ENCODE data around the gene COMTD1. TPM values are rescaled to one million over a fixed set of nuclear protein-coding genes. Genes with fewer than 3 reads are reported as not detected.

Gene COMTD1
- total and polyA plus RNA-seq, 4 donors, result 4.6 to 64.1 (median 29.4) TPM

DNA sequence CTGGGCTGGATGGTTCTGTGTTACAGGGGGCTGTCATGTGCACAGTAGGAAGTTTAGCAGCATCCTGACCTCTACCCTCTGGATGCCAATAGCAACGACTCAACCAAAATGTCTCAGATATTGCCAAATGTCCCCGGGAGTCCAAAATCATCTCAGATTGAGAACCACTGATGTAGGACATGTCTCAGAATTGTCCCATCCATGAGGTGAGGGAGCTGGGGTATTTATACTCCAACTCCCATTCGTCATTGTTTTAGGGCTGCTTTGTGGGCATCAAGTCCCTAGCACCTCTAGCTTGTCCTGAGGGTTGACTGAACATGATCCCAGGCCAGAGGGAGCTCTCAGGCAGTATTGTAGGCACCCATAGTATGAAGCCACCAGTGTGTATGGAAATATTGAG lies 25.2 kb upstream of the COMTD1 start:
- Histone ChIP-seq H3K4me3 (no peak overlapping the region), H3K36me3 (ENCODE audit: control insufficient read depth in 4 of 4, insufficient read depth in 4 of 4, low read length in 4 of 4) (no peaks in the 10 kb centered on the region), H3K9me3 (ENCODE audit: control insufficient read depth in 4 of 4, insufficient read depth in 3 of 4, low read length in 3 of 4) (peaks cover 0 to 4% (median 0%) of the 10 kb centered on the region in 4 donors), H3K9ac (ENCODE audit: insufficient read depth in 1 of 2, low read length in 2 of 2) (no peak overlapping the region), H3K27me3 (ENCODE audit: control insufficient read depth in 3 of 3, insufficient read depth in 3 of 3, low read length in 2 of 3) (no peaks in the 10 kb centered on the region), H3K4me1 (ENCODE audit: control insufficient read depth in 5 of 5, insufficient read depth in 5 of 5, low read length in 5 of 5) (peaks cover 0 to 3% (median 0%) of the 10 kb centered on the region in 5 donors), H3K27ac (ENCODE audit: low read depth in 1 of 2, low read length in 1 of 2) (no peak overlapping the region)
- WGBS, 2 donors, result 64 to 65% methylated on average over 3 of the region's 3 CpGs
- no peak for ATAC-seq (ENCODE audit: insufficient read depth, low FRiP score)
- TF ChIP-seq, protein P1, sequence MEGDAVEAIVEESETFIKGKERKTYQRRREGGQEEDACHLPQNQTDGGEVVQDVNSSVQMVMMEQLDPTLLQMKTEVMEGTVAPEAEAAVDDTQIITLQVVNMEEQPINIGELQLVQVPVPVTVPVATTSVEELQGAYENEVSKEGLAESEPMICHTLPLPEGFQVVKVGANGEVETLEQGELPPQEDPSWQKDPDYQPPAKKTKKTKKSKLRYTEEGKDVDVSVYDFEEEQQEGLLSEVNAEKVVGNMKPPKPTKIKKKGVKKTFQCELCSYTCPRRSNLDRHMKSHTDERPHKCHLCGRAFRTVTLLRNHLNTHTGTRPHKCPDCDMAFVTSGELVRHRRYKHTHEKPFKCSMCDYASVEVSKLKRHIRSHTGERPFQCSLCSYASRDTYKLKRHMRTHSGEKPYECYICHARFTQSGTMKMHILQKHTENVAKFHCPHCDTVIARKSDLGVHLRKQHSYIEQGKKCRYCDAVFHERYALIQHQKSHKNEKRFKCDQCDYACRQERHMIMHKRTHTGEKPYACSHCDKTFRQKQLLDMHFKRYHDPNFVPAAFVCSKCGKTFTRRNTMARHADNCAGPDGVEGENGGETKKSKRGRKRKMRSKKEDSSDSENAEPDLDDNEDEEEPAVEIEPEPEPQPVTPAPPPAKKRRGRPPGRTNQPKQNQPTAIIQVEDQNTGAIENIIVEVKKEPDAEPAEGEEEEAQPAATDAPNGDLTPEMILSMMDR (IDR thresholded peaks at IDR 0.05; ENCODE audit: control extremely low read depth, extremely low read depth), result no peak
- DNase-seq, result no peak

- WGBS, 2 donors, result 100% methylated on average over 2 of the region's 2 CpGs
- H3K36me3 ChIP-seq (ENCODE audit: control insufficient read depth in 4 of 4, insufficient read depth in 4 of 4, low read length in 4 of 4), result no peaks in the 10 kb centered on the region
- TF ChIP-seq, protein P1 (IDR thresholded peaks at IDR 0.05; ENCODE audit: control extremely low read depth, extremely low read depth), result no peak
- no peak overlapping the region for H3K9ac ChIP-seq (ENCODE audit: insufficient read depth in 1 of 2, low read length in 2 of 2)
- no peak overlapping the region for H3K4me3 ChIP-seq
- H3K27ac ChIP-seq (ENCODE audit: low read depth in 1 of 2, low read length in 1 of 2), result no peak overlapping the region
- DNase-seq (no peak), ATAC-seq (ENCODE audit: insufficient read depth, low FRiP score) (no peak)
- H3K9me3 ChIP-seq (ENCODE audit: control insufficient read depth in 4 of 4, insufficient read depth in 3 of 4, low read length in 3 of 4), result peaks cover 0 to 17% (median 6%) of the 10 kb centered on the region in 4 donors
- H3K27me3 ChIP-seq (ENCODE audit: control insufficient read depth in 3 of 3, insufficient read depth in 3 of 3, low read length in 2 of 3), result no peaks in the 10 kb centered on the region
- no peaks in the 10 kb centered on the region for H3K4me1 ChIP-seq (ENCODE audit: control insufficient read depth in 5 of 5, insufficient read depth in 5 of 5, low read length in 5 of 5)
These were observed 19.0 kb upstream of the COMTD1 start for GRCh38 chr10:75254739-75255138.

- no peak overlapping the region for H3K9ac ChIP-seq (ENCODE audit: insufficient read depth in 1 of 2, low read length in 2 of 2)
- H3K27me3 ChIP-seq (ENCODE audit: control insufficient read depth in 3 of 3, insufficient read depth in 3 of 3, low read length in 2 of 3), result no peaks in the 10 kb centered on the region
- H3K9me3 ChIP-seq (ENCODE audit: control insufficient read depth in 4 of 4, insufficient read depth in 3 of 4, low read length in 3 of 4), result peaks cover 0 to 17% (median 6%) of the 10 kb centered on the region in 4 donors
- no peaks in the 10 kb centered on the region for H3K36me3 ChIP-seq (ENCODE audit: control insufficient read depth in 4 of 4, insufficient read depth in 4 of 4, low read length in 4 of 4)
- ATAC-seq (ENCODE audit: insufficient read depth, low FRiP score) (no peak), DNase-seq (no peak)
- TF ChIP-seq, protein P1 (IDR thresholded peaks at IDR 0.05; ENCODE audit: control extremely low read depth, extremely low read depth), result no peak
- H3K27ac ChIP-seq (ENCODE audit: low read depth in 1 of 2, low read length in 1 of 2), result no peak overlapping the region
- no peaks in the 10 kb centered on the region for H3K4me1 ChIP-seq (ENCODE audit: control insufficient read depth in 5 of 5, insufficient read depth in 5 of 5, low read length in 5 of 5)
- 96 to 97% methylated on average over 1 of the region's 1 CpG for WGBS, 2 donors
- no peak overlapping the region for H3K4me3 ChIP-seq
These were observed 17.8 kb upstream of the COMTD1 start for GRCh38 chr10:75253281-75254220.
